ENCODE results near the gene SZT2. TPM values are rescaled to one million over a fixed set of nuclear protein-coding genes. Genes with fewer than 3 reads are reported as not detected.

The SZT2 gene
- total and polyA plus RNA-seq, 10 of the 15 experiments (the other 5 are each of a cell fraction or from before 2014, with no cell fraction given), result 1.4 to 38.3 (median 12.7) TPM

DNA sequence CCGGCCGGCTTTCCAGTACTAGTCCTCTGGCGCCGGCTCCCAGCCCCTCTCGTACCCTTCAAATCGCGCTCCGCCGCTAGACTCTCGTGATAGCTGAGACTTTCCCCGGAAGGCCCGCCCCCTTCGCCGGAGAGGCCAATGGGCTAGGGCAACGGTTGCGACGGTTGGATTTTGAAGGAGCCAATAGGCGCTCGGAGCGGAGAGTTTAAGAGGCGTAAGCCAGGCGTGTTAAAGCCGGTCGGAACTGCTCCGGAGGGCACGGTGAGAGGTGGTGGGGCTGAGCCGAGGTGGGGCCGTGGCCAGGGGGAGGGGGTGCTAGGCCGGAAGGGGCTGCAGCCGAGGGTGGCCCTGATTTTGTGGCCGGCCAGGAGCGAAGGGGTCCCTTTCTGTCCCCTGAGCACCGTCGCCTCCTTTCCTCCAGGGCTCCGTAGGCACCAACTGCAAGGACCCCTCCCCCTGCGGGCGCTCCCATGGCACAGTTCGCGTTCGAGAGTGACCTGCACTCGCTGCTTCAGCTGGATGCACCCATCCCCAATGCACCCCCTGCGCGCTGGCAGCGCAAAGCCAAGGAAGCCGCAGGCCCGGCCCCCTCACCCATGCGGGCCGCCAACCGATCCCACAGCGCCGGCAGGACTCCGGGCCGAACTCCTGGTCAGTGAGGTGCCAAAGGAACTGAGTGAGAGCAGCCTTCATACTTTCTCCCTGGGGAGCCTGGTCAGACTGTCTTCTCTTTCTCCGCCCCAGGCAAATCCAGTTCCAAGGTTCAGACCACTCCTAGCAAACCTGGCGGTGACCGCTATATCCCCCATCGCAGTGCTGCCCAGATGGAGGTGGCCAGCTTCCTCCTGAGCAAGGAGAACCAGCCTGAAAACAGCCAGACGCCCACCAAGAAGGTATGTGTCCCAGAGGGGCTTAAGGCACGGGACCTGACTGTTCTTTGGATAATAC lies 30.7 kb upstream of the SZT2 start, which contains the start of gene CDC20 (continued):
- TF ChIP-seq, protein P1, sequence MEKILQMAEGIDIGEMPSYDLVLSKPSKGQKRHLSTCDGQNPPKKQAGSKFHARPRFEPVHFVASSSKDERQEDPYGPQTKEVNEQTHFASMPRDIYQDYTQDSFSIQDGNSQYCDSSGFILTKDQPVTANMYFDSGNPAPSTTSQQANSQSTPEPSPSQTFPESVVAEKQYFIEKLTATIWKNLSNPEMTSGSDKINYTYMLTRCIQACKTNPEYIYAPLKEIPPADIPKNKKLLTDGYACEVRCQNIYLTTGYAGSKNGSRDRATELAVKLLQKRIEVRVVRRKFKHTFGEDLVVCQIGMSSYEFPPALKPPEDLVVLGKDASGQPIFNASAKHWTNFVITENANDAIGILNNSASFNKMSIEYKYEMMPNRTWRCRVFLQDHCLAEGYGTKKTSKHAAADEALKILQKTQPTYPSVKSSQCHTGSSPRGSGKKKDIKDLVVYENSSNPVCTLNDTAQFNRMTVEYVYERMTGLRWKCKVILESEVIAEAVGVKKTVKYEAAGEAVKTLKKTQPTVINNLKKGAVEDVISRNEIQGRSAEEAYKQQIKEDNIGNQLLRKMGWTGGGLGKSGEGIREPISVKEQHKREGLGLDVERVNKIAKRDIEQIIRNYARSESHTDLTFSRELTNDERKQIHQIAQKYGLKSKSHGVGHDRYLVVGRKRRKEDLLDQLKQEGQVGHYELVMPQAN (conservative IDR thresholded peaks at IDR 0.05), result peak; percentile 100
- TF ChIP-seq EZH2 (IDR thresholded peaks at IDR 0.05; ENCODE audit: borderline replicate concordance, control insufficient read depth, low read depth, low read length) (no peak), LARP7 (IDR thresholded peaks at IDR 0.05) (0 out of 2 replicates have a peak, but pooled peaks have one; percentile 21), MAX (IDR thresholded peaks at IDR 0.05; ENCODE audit: low read depth, low read length) (peak; percentile 92), NFYA (IDR thresholded peaks at IDR 0.05; ENCODE audit: borderline replicate concordance, low read depth, low read length) (peak; percentile 71), ELK1 (IDR thresholded peaks at IDR 0.05; ENCODE audit: low read depth, low read length) (no peak), ZNF592 (IDR thresholded peaks at IDR 0.05) (no peak), NFYB (IDR thresholded peaks at IDR 0.05; ENCODE audit: insufficient read depth, low read depth, low read length) (peak; percentile 98), FOXM1 (IDR thresholded peaks at IDR 0.05; ENCODE audit: low read depth, low read length) (no peak; the same call in 1 of the 2 replicates), BMI1 (IDR thresholded peaks at IDR 0.05; ENCODE audit: borderline replicate concordance) (no peak), KAT2A (conservative IDR thresholded peaks at IDR 0.05; ENCODE audit: control insufficient read depth, low read depth, low read length) (no peak), FOXK2 (IDR thresholded peaks at IDR 0.05) (no peak), ZNF207 (IDR thresholded peaks at IDR 0.05; ENCODE audit: borderline replicate concordance) (no peak), CBFB (IDR thresholded peaks at IDR 0.05; ENCODE audit: low read depth) (peak; percentile 87)
- TF ChIP-seq, protein P2, sequence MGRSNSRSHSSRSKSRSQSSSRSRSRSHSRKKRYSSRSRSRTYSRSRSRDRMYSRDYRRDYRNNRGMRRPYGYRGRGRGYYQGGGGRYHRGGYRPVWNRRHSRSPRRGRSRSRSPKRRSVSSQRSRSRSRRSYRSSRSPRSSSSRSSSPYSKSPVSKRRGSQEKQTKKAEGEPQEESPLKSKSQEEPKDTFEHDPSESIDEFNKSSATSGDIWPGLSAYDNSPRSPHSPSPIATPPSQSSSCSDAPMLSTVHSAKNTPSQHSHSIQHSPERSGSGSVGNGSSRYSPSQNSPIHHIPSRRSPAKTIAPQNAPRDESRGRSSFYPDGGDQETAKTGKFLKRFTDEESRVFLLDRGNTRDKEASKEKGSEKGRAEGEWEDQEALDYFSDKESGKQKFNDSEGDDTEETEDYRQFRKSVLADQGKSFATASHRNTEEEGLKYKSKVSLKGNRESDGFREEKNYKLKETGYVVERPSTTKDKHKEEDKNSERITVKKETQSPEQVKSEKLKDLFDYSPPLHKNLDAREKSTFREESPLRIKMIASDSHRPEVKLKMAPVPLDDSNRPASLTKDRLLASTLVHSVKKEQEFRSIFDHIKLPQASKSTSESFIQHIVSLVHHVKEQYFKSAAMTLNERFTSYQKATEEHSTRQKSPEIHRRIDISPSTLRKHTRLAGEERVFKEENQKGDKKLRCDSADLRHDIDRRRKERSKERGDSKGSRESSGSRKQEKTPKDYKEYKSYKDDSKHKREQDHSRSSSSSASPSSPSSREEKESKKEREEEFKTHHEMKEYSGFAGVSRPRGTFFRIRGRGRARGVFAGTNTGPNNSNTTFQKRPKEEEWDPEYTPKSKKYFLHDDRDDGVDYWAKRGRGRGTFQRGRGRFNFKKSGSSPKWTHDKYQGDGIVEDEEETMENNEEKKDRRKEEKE (IDR thresholded peaks at IDR 0.05), result no peak
- TF ChIP-seq, protein P3, sequence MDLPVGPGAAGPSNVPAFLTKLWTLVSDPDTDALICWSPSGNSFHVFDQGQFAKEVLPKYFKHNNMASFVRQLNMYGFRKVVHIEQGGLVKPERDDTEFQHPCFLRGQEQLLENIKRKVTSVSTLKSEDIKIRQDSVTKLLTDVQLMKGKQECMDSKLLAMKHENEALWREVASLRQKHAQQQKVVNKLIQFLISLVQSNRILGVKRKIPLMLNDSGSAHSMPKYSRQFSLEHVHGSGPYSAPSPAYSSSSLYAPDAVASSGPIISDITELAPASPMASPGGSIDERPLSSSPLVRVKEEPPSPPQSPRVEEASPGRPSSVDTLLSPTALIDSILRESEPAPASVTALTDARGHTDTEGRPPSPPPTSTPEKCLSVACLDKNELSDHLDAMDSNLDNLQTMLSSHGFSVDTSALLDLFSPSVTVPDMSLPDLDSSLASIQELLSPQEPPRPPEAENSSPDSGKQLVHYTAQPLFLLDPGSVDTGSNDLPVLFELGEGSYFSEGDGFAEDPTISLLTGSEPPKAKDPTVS (IDR thresholded peaks at IDR 0.05; ENCODE audit: low read depth, low read length), result no peak

Measured in GM12878 (cell line).